GM12878 (cell line): Measurements from ENCODE around the gene SLC15A3.

Experiments used
- BCLAF1 ChIP-seq: fragments of 450-650 bp; IDR thresholded peaks from 2 replicates; pipeline ENCODE4 v1.6.1; 2017; ENCODE audit warnings: antibody characterized with exemption, mild to moderate bottlenecking, moderate library complexity
- CTCF ChIP-seq, 3 experiments: IDR thresholded peaks in 2 of 3; conservative IDR thresholded peaks in 1 of 3; 2 replicates each; pipeline ENCODE4 v1.5.1; 2011; ENCODE audit warnings: low read depth in 3 of 3, low read length in 3 of 3, mild to moderate bottlenecking in 3 of 3, control low read depth in 2 of 3, moderate library complexity in 2 of 3, inconsistent platforms in 1 of 3, mixed read lengths in 1 of 3; ENCODE audit not compliant: control insufficient read depth in 2 of 3, insufficient read depth in 1 of 3; ENCODE audit errors: extremely low read depth in 1 of 3
- MYC ChIP-seq: IDR thresholded peaks from 2 replicates; pipeline ENCODE4 v1.6.1; 2011; ENCODE audit warnings: mild to moderate bottlenecking, low read length, moderate library complexity, inconsistent platforms; ENCODE audit not compliant: insufficient read depth, insufficient replicate concordance, insufficient read length, severe bottlenecking
- SMAD1 ChIP-seq: fragments of 450-650 bp; IDR thresholded peaks from 2 replicates; pipeline ENCODE4 v1.6.1; 2018; ENCODE audit warnings: mild to moderate bottlenecking, low read depth; ENCODE audit not compliant: partially characterized antibody
- SP1 ChIP-seq: IDR thresholded peaks from one replicate; pipeline ENCODE4 v1.6.1; 2011; ENCODE audit warnings: low read depth, low read length

- TF ChIP-seq SP1: no peak
- TF ChIP-seq MYC: no peak
- no peak for TF ChIP-seq BCLAF1
- TF ChIP-seq CTCF (IDR thresholded peaks at IDR 0.05 in 2 of 3, conservative IDR thresholded peaks at IDR 0.05 in 1 of 3; ENCODE audit: control insufficient read depth in 2 of 3, extremely low read depth in 1 of 3, insufficient read depth in 1 of 3, low read depth in 3 of 3, low read length in 3 of 3): no peak
- TF ChIP-seq SMAD1: no peak
Measured at GRCh38 chr11:60900673-60901404, 51.1 kb downstream of the SLC15A3 start.
